ENCODE data around the gene BTK.
"Not testable (repeated sequence)": the region's sequence is repeated elsewhere in the genome, so short reads cannot be mapped to it uniquely, and the experiment has no call there.

BTK gene

GRCh38 chrX:101337776-101338271, 48.2 kb downstream of the BTK start:
- Histone ChIP-seq H3K9ac (ENCODE audit: low read depth, low read length) (no peak overlapping the region), H3K9me3 (ENCODE audit: control insufficient read depth, insufficient read depth, low read length) (no peaks in the 10 kb centered on the region), H3K4me1 (ENCODE audit: insufficient read depth, low read length) (no peaks in the 10 kb centered on the region), H3K36me3 (ENCODE audit: insufficient read depth, low read length) (no peaks in the 10 kb centered on the region)

GRCh38 chrX:101334310-101334709, 51.7 kb downstream of the BTK start:
- not testable (repeated sequence) for H3K36me3 ChIP-seq (ENCODE audit: insufficient read depth, low read length); H3K9me3 ChIP-seq (ENCODE audit: control insufficient read depth, insufficient read depth, low read length); H3K4me1 ChIP-seq (ENCODE audit: insufficient read depth, low read length); H3K9ac ChIP-seq (ENCODE audit: low read depth, low read length)

DNA sequence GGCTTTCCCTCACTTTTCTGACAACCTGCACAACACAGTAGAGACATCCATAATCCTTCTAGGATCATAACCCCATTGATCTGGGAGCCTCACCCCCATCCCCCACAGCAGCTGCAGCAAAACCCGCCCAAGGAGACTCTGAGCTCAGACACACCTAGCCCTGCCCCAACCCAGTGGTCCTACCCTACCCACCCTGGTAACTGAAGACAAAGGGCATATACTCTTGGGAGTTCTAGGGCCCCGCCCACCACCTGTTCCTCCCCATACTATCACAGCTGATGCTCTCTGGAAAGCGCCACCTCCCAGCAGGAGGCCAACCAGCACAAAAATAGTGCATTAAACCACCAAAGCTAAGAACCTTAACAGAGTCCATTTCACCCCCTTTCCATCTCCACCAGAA, 59.4 kb downstream of the BTK start:
- not testable (repeated sequence) for H3K4me1 ChIP-seq (ENCODE audit: insufficient read depth, low read length); H3K36me3 ChIP-seq (ENCODE audit: insufficient read depth, low read length); H3K9me3 ChIP-seq (ENCODE audit: control insufficient read depth, insufficient read depth, low read length); H3K9ac ChIP-seq (ENCODE audit: low read depth, low read length)

GRCh38 chrX:101303790-101304189, 82.2 kb downstream of the BTK start:
- no peaks in the 10 kb centered on the region for H3K4me1 ChIP-seq (ENCODE audit: insufficient read depth, low read length)
- no peaks in the 10 kb centered on the region for H3K9me3 ChIP-seq (ENCODE audit: control insufficient read depth, insufficient read depth, low read length)
- H3K9ac ChIP-seq (ENCODE audit: low read depth, low read length), result no peak overlapping the region
- H3K36me3 ChIP-seq (ENCODE audit: insufficient read depth, low read length), result no peaks in the 10 kb centered on the region

Data from ES-I3 (cell line).